Hepatocyte (in vitro differentiated cells): ENCODE data around the gene PGGT1B. TPM values are rescaled to one million over a fixed set of nuclear protein-coding genes. Genes with fewer than 3 reads are reported as not detected.

Experiments
- DNase-seq: peaks from one replicate; pipeline ENCODE4 v3.0.0-alpha.2; 2016; ENCODE audit warnings: low spot score
- H2AFZ ChIP-seq: fragments of 200-600 bp; sonication (generic); 2 replicates; pipeline ENCODE4 v1.6.0; 2016; ENCODE audit warnings: antibody characterized with exemption, mild to moderate bottlenecking
- H3K27ac ChIP-seq: fragments of 200-600 bp; sonication (generic); 2 replicates; pipeline ENCODE4 v1.5.1; 2016; ENCODE audit warnings: mild to moderate bottlenecking
- H3K27me3 ChIP-seq: fragments of 200-600 bp; sonication (generic); 2 replicates; pipeline ENCODE4 v1.6.1; 2016
- H3K36me3 ChIP-seq: fragments of 200-600 bp; sonication (generic); replicated peaks from 2 replicates; pipeline ENCODE4 v1.5.1; 2016; ENCODE audit warnings: low read depth; ENCODE audit not compliant: insufficient read depth
- H3K4me1 ChIP-seq: fragments of 200-600 bp; sonication (generic); 2 replicates; pipeline ENCODE4 v1.5.1; 2016; ENCODE audit warnings: mild to moderate bottlenecking, moderate library complexity; ENCODE audit not compliant: insufficient read depth
- H3K4me2 ChIP-seq: fragments of 200-600 bp; sonication (generic); 2 replicates; pipeline ENCODE4 v1.6.0; 2016
- H3K4me3 ChIP-seq: fragments of 200-600 bp; sonication (generic); 2 replicates; pipeline ENCODE4 v1.5.1; 2016; ENCODE audit warnings: mild to moderate bottlenecking
- H3K79me2 ChIP-seq: fragments of 200-600 bp; sonication (generic); 2 replicates; pipeline ENCODE4 v1.6.0; 2017; ENCODE audit warnings: mild to moderate bottlenecking
- H3K9me2 ChIP-seq: fragments of 200-600 bp; sonication (generic); replicated peaks from 2 replicates; pipeline ENCODE4 v1.6.0; 2017; ENCODE audit warnings: mild to moderate bottlenecking; ENCODE audit not compliant: insufficient read depth
- H3K9me3 ChIP-seq: fragments of 200-600 bp; sonication (generic); 2 replicates; pipeline ENCODE4 v1.5.1; 2016; ENCODE audit warnings: low read depth, mild to moderate bottlenecking
- H4K20me1 ChIP-seq: fragments of 200-600 bp; sonication (generic); 2 replicates; pipeline ENCODE4 v1.6.0; 2016; ENCODE audit warnings: mild to moderate bottlenecking; ENCODE audit not compliant: insufficient read depth, poor library complexity, severe bottlenecking
- CTCF ChIP-seq: fragments of 200-600 bp; sonication (generic); IDR thresholded peaks from 2 replicates; pipeline ENCODE4 v1.5.1; 2016; ENCODE audit warnings: antibody characterized with exemption, mild to moderate bottlenecking; ENCODE audit not compliant: poor library complexity
- EZH2 ChIP-seq: fragments of 200-600 bp; sonication (generic); IDR thresholded peaks from 2 replicates; pipeline ENCODE4 v1.6.1; 2016; ENCODE audit warnings: antibody characterized with exemption, mild to moderate bottlenecking, borderline replicate concordance
- EZH2phosphoT487 ChIP-seq: fragments of 200-600 bp; sonication (generic); IDR thresholded peaks from one replicate; pipeline ENCODE4 v1.6.1; 2018; ENCODE audit warnings: antibody characterized with exemption, mild to moderate bottlenecking, low read depth, moderate library complexity; ENCODE audit not compliant: unreplicated experiment, severe bottlenecking
- WGBS: methylation state at CpG from one replicate; pipeline ENCODE4 v1.1.6; 2016; ENCODE audit warnings: low lambda C conversion rate; ENCODE audit errors: missing lambda C conversion rate; 5-methylcytosine and 5-hydroxymethylcytosine counted together
- polyA plus RNA-seq: library from polyadenylated mRNA; unstranded; fragments of >200 nt; fragmentation: Nextera tagmentation; extraction: Ambion mirVana; gene quantifications from 2 replicates; pipeline ENCODE4 v1.2.1, GENCODE V29; 2016
- total RNA-seq: library from RNA; depleted of rRNA; stranded (reverse); fragments of >200 nt; gene quantifications from 2 replicates; pipeline ENCODE4 v1.2.3, GENCODE V29; 2014

Gene PGGT1B
- total and polyA plus RNA-seq, 2 experiments from 2014 or later = 4.3 to 14.1 TPM

- H4K20me1 ChIP-seq = no peaks in the 10 kb centered on the region
- no peak overlapping the region for H3K4me3 ChIP-seq
- H3K4me1 ChIP-seq = peaks cover 11% of the 10 kb centered on the region
- no peaks in the 10 kb centered on the region for H3K36me3 ChIP-seq
- no peak overlapping the region for H3K4me2 ChIP-seq
- WGBS = 64% methylated on average over 4 of the region's 4 CpGs
- no peak overlapping the region for H3K27ac ChIP-seq
- H3K9me2 ChIP-seq = no peaks in the 10 kb centered on the region
- no peak for TF ChIP-seq EZH2phosphoT487
- TF ChIP-seq EZH2 = no peak
- TF ChIP-seq CTCF = no peak
- H3K27me3 ChIP-seq = no peaks in the 10 kb centered on the region
- no peak for DNase-seq
- no peaks in the 10 kb centered on the region for H3K9me3 ChIP-seq
- H3K79me2 ChIP-seq = no peaks in the 10 kb centered on the region
- H2AFZ ChIP-seq = no peak overlapping the region
These were observed 72.3 kb downstream of the PGGT1B start for GRCh38 chr5:115190388-115190787.

- no peak overlapping the region for H2AFZ ChIP-seq
- no peaks in the 10 kb centered on the region for H3K9me3 ChIP-seq
- no peaks in the 10 kb centered on the region for H4K20me1 ChIP-seq
- no peak overlapping the region for H3K4me2 ChIP-seq
- H3K27me3 ChIP-seq = no peaks in the 10 kb centered on the region
- no peak overlapping the region for H3K4me3 ChIP-seq
- no peaks in the 10 kb centered on the region for H3K79me2 ChIP-seq
- WGBS = 31% methylated on average over 2 of the region's 2 CpGs
- no peak for TF ChIP-seq EZH2phosphoT487
- TF ChIP-seq EZH2 = no peak
- no peak for TF ChIP-seq CTCF
- no peaks in the 10 kb centered on the region for H3K36me3 ChIP-seq
- no peak for DNase-seq
- no peaks in the 10 kb centered on the region for H3K9me2 ChIP-seq
- no peak overlapping the region for H3K27ac ChIP-seq
- peaks cover 6% of the 10 kb centered on the region for H3K4me1 ChIP-seq
These were observed 72.8 kb downstream of the PGGT1B start for GRCh38 chr5:115189866-115190265.

- no peak overlapping the region for H3K4me3 ChIP-seq
- TF ChIP-seq EZH2phosphoT487 (no peak), CTCF (no peak), EZH2 (no peak)
- H2AFZ ChIP-seq = no peak overlapping the region
- peaks cover 23% of the 10 kb centered on the region for H3K27me3 ChIP-seq
- H3K9me3 ChIP-seq = no peaks in the 10 kb centered on the region
- no peak for DNase-seq
- no peak overlapping the region for H3K27ac ChIP-seq
- no peaks in the 10 kb centered on the region for H3K9me2 ChIP-seq
- no peaks in the 10 kb centered on the region for H4K20me1 ChIP-seq
- no peaks in the 10 kb centered on the region for H3K36me3 ChIP-seq
- H3K4me1 ChIP-seq = no peaks in the 10 kb centered on the region
- H3K79me2 ChIP-seq = no peaks in the 10 kb centered on the region
- no peak overlapping the region for H3K4me2 ChIP-seq
These were observed 75.9 kb downstream of the PGGT1B start for GRCh38 chr5:115186794-115187193.

DNA sequence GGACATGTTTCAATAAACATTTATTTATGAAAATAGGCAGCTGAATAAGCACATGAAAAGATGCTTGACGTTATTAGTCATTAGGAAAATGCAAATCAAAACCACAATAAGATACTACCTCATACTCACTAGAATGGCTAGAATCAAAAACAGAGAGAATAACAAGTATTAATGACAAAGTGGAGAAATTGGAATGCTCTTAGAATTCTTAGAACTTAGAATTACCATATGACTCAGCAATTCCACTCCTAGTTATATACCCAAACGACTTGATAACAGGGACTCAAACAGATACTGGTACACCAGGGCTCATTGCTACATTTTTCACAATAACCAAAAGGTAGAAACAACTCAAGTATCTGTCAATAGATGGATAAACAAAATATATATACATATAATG, 77.9 kb downstream of the PGGT1B start:
- Histone ChIP-seq H3K9me2 (no peaks in the 10 kb centered on the region), H4K20me1 (no peaks in the 10 kb centered on the region), H3K4me1 (no peaks in the 10 kb centered on the region), H3K36me3 (no peaks in the 10 kb centered on the region), H3K27me3 (peaks cover 44% of the 10 kb centered on the region), H3K9me3 (no peaks in the 10 kb centered on the region), H3K4me2 (no peak overlapping the region), H3K79me2 (no peaks in the 10 kb centered on the region), H3K27ac (no peak overlapping the region), H3K4me3 (no peak overlapping the region), H2AFZ (no peak overlapping the region)
- TF ChIP-seq CTCF (no peak), EZH2 (no peak), EZH2phosphoT487 (no peak)
- no peak for DNase-seq
- 68% methylated on average over 2 of the region's 2 CpGs for WGBS
